Peyer's patch (tissue), 4 donors: ENCODE results near the gene PACS2.
"Not testable (repeated sequence)": the region's sequence is repeated elsewhere in the genome, so short reads cannot be mapped to it uniquely, and the experiment has no call there.

Experiments used
- POLR2A ChIP-seq, 2 donors: fragments of 450-650 bp; IDR thresholded peaks; one replicate each; pipeline ENCODE4 v1.5.1; 2017; ENCODE audit warnings: antibody characterized with exemption in 2 of 2, mild to moderate bottlenecking in 2 of 2, moderate library complexity in 2 of 2
- TF ChIP-seq, protein P1 (sequence below), 6 experiments: fragments of 450-650 bp in 4 of 6; fragments of 200-600 bp in 2 of 6; sonication (generic) in 1 of 6; IDR thresholded peaks; one replicate each; pipeline ENCODE4 v1.5.1; 2017 to 2019; ENCODE audit warnings: antibody characterized with exemption in 6 of 6, mild to moderate bottlenecking in 3 of 6, moderate library complexity in 1 of 6

DNA sequence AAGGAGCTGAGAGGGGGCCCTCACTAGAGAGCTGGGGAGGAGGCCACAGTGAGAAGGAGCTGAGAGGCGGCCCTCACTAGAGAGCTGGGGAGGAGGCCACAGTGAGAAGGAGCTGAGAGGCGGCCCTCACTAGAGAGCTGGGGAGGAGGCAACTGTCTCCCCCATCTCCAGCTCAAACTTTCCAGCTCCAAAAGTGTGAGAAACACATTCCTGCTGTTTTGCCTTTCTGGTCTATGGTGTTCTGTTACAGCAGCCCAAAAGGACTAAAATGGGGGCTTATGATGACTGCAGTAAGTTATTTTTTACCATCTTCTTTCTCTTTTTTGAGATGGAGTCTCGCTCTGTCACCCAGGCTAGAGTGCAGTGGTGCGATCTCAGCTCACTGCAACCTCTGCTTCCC lies 37.1 kb upstream of the PACS2 start:
- TF ChIP-seq POLR2A (IDR thresholded peaks at IDR 0.05), result not testable (repeated sequence)
- TF ChIP-seq, protein P1, sequence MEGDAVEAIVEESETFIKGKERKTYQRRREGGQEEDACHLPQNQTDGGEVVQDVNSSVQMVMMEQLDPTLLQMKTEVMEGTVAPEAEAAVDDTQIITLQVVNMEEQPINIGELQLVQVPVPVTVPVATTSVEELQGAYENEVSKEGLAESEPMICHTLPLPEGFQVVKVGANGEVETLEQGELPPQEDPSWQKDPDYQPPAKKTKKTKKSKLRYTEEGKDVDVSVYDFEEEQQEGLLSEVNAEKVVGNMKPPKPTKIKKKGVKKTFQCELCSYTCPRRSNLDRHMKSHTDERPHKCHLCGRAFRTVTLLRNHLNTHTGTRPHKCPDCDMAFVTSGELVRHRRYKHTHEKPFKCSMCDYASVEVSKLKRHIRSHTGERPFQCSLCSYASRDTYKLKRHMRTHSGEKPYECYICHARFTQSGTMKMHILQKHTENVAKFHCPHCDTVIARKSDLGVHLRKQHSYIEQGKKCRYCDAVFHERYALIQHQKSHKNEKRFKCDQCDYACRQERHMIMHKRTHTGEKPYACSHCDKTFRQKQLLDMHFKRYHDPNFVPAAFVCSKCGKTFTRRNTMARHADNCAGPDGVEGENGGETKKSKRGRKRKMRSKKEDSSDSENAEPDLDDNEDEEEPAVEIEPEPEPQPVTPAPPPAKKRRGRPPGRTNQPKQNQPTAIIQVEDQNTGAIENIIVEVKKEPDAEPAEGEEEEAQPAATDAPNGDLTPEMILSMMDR (IDR thresholded peaks at IDR 0.05), result not testable (repeated sequence)
